ENCODE results near the gene TMEM115.

The TMEM115 gene

DNA sequence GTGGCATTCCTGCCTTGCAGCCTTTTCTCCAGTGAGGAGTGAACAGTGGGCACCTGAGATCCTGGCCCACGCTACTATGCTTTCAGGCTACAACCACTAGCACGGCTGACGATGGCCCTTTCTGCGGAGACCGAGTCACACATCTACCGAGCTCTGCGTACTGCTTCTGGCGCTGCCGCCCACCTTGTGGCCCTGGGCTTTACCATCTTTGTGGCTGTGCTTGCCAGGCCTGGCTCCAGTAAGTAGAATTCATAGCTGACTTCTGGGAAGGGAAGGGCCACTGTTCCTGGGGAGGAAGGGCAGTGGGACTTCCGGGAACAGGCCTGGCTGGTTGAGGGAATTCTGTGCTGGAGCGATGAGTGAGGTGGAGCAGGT, 8.0 kb downstream of the TMEM115 start:
- no peak for DNase-seq

DNA sequence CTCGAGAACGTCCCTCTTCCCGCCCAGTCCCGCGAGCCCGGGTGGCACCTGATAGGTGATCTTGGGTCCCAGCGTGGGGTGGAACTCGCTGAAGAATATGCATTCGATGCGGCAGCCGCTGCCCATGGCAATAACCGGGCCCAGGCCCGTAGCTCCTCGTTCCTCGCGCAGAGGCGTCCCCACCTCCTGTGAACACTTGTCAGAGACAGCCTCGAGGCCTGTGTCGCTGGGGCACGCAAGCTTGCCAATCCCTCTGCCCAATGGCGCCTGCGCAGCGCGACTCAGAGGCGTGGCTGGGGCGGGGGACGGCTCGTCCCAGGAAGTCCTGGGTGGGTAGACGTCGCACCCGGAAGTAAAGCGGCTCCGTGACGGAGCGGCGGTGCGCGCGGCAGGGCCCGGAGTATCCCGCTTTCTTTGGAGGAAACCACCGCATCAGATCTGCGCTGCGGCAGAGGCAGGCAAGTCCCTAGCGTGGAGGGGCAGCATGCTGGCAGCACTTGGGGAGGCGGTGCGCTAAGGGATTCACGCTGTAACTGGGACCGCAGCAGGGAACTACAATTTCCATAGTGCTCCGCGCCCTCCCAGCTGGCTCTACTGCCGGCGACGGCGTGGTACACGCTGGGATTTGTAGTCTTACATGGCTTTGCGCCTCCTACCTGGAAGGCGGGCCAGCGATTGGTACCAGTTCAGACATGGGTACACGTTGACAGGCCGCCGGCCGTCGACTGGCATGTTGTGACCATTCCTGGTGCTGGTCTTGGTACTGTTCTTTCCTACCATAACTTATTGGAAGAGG, 8.6 kb downstream of the TMEM115 start, which contains the start of the genes CYB561D2 and NPRL2:
Gene CYB561D2, plus strand, starts transcription at position 336 of the 796 bp plus-strand sequence. CDS start 572 bp downstream, outside the sequence.
Gene NPRL2, minus strand, starts transcription at position 249 of the 796 bp plus-strand sequence. Its CDS starts 123 bp downstream, at position 126.
- DNase-seq = peak; percentile 98

DNA sequence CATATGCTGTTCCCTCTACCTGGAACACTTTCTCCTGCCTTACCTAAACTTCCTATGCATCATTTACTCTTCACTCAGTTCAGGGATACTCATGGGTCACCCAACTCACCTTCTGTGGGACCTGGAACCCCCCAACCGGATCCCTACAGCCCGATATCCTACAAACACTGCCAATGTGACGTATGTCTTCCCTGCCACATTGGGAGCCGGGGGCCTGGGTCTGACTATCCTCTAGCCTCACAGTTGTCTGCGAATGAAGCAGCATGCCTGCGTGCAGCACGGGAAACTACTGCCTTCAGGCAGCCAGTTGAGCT, 9.2 kb downstream of the TMEM115 start:
- no peak for DNase-seq

DNA sequence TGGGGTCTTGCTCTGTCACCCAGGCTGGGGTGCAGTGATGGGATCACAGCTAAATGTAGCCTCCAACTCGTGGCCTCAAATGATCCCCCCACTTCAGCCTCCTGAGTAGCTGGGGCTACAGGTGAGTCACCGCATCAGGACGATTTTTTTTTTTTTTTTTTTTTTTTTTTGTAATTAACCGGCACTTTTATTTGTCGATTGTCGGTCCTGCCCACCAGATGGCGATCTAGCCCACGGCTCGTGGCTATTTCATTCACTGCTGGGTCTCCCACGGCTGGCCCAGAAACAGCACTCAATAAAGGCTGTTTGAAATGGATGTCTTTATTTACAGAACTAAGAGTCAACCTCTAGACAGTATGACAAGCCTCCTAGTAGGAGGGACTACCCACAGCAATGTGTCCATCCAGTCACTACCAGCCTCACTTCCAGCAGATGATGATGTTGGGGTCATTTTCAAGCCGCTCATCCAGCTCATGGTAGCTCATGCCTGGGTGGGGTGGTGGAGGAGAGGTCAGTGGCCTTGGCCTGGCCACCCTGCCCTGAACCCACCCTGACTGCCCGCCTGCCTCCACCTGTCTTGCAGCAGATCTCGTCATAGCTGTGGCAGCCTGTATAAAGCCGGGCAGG, 12.0 kb downstream of the TMEM115 start:
- DNase-seq = peak; percentile 63

DNA sequence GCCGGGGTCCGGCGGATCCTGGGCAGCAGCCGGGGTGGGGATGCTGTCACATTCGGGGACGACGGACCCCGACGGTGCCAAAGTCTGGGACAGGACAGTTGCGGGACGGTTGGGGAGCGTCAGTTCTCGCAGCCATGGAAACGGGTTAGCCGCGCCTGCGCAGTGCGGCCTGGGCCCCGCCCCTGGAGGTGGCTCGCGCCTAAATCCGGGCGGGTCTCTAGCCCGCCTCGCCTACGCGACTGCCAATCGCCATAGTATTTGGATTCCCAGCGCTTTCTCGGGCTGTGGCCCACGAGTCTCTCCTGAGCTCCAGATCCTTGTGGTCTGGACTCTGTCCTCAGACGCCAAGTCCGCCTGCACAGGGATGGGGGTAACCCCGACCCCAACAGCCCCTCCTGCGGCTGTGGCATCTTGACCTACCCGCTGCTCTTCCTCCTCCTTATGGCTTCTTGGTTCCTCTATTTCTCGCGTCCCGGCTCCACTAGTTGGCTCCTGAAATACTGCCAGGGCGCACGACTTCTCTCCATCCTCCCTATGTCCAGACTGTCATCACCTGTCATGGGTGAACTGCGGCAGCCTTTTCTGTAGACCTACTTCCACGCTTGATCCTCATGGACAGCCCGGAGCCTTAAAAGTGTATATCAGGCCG, 13.6 kb downstream of the TMEM115 start, which contains the start of gene ZMYND10:
Gene ZMYND10, minus strand, starts transcription at position 147 of the 649 bp plus-strand sequence. CDS start 153 bp downstream, outside the sequence.
- DNase-seq = peak; percentile 71

DNA sequence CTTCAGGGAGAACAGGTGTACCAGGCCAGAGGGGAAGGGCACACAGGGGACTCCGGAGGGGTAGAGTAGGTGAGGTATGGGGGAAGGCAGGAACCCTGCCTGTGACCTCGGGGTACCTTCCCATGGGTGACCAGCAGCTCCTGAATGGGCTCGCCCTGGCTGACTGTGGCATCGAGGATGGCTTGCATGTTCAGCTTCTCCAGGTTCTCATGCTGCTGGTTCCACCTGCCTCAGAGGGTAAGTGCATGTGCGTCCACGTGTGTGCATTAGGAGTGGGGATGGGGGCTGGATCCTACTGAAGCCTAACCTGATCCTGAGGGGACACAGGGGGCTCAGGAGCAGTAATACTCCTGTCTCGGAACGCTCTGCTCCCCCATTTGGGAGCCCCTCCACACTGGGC, 14.3 kb downstream of the TMEM115 start:
- DNase-seq = no peak

DNA sequence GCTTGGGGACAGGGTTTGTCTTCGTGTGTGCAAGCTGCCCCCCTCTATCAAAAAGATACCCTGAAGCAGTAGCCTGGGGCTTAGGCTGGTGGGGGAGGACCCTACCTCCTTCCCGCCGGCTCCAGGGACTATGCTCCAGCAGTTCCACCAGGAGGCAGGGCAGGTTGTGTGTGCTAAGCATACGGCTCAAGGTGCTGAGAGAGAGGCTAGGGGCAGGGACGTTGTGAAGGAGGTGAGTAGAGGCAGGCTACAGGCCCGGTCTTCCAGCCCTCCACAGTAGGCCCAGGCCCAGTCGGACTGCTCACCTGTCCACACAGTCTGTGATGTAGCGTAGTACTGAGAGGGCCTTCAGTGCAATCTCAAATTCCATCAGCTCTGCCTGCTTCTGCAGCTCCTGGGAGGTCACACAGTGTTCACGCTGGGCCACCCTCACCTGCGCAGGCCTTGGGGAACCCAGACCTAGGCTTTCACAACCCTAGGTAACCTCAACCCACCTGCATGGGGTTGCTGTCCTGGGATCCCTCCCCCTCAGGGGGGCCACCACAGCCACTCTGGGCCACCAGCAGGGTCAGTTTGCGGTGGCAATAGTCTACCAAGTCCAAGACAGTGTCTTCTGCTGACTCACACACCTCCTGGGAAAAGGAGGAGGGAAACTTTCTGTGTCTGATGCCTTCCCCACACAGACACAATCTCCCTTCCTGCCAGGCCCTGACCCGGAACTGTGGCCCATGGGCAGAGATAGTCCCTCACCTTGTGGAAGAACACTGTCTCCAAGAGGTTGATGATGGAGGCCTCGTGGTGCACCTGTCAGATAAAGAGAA, 16.3 kb downstream of the TMEM115 start:
- no peak for DNase-seq

DNA sequence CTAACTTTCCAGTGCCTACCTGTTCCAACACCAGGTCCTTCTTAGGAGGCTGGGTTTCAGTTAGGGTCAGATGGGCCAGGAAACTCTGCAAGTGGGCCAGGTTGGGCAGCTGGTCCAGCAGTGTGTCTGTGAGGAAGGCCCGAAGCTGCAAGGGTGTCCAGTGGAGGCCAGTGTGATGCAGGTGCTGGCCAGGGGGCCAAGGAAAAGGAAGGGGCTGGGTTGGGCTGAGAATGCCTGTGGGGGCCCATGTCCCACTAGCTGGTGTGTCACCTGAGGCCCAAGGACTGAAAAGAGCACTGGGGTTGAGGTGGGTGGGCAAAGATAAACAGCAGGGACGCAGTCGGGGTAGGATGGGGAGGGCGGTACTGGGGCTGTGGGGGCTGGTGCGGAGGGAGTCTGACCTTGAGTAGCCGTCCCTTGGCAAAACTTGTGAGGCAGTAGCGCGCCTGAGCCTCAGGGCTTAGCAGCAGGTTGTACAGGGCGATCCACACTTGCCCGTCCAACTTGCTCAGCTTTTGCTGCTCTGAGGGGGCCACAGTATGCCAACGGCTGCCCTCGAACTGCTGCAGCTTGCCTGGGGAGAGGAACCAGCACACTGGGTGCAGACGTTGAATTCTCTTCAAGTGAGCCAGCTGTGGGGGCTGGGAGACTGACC, 17.2 kb downstream of the TMEM115 start:
- DNase-seq = no peak

DNA sequence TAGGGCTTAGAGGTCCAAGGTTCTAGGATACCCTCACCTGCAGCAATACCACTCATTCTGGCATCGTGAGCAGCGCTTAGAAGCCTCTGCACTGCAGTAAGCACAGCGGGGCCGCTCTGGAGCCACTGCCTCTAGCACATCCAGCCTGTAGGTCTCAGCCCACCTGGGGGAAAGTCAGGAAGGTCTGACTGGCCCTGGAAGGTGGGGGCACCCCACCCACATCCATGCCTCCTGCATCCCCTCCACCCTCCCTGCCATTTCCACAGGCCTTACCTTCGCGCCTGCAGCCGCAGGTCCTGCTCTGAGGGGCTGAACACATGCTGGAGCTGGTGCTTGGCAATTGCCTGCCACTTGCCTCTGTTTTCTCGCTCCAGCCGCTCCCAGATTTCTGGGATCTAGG, 17.8 kb downstream of the TMEM115 start:
- DNase-seq = no peak

DNA sequence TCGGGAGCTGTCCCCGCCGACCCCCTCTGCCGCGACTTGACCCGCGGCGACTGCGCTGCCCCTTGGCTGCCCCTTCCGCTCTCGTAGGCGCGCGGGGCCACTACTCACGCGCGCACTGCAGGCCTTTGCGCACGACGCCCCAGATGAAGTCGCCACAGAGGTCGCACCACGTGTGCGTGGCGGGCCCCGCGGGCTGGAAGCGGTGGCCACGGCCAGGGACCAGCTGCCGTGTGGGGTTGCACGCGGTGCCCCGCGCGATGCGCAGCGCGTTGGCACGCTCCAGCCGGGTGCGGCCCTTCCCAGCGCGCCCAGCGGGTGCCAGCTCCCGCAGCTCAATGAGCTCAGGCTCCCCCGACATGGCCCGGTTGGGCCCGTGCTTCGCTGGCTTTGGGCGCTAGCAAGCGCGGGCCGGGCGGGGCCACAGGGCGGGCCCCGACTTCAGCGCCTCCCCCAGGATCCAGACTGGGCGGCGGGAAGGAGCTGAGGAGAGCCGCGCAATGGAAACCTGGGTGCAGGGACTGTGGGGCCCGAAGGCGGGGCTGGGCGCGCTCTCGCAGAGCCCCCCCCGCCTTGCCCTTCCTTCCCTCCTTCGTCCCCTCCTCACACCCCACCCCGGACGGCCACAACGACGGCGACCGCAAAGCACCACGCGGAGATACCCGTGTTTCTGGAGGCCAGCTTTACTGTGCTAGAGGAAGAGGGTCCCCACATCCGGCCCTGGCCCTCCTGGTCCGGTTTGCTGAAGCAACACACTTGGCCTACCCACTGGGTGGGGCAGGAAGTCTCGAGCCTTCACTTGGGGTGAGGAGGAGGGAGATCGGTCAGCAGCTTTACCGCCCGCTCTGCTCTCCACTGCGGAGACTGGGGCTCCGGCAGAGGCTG, 18.6 kb downstream of the TMEM115 start, which contains the start of gene RASSF1:
Gene RASSF1, minus strand, starts transcription at position 389 of the 882 bp plus-strand sequence. Its CDS starts 31 bp downstream, at position 358.
- peak; percentile 42 for DNase-seq

DNA sequence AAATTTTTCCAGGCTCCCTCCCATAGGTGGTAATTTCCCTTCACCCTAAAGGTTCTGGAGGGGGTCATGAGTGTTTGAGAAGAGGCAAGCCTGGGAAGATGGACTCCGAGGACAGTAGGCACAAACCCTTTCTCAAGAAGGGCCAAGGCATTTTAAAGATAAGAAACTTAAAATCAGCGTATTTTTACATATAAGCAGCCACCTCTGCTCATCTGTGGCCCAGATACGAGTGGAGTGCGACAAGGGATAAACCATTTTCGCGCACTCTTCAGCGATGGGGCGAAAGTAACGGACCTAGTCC, 19.2 kb downstream of the TMEM115 start:
- no peak for DNase-seq

DNA sequence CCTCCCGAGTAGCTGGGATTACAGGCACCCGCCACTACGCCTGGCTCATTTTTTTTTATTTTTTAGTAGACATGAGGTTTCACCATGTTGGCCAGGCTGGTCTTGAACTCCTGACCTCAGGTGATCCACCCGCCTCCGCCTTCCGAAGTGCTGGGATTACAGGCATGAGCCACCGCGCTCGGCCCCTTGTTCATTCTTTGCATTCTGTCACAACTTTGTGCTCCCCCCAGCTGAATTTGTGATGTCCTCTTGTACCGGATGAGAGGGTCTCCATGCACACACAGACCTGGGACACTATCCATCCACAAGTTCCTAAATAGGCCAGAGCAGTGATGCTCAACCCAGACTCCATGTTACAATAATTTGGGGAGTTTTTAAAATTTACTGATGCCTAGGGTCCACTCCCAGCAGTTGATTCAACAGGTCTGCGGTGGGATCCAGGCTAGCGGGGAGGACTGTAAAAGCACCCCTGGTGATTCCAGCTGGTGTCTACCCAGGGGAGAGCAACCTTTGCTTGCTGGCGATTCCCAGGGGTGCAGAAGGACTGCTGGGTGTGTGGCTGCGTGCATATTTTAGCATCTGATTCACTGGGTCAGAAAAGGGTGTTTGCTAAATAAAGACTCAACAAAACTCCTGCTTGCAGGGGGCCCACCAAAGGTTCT, 19.7 kb downstream of the TMEM115 start:
- DNase-seq = no peak

DNA sequence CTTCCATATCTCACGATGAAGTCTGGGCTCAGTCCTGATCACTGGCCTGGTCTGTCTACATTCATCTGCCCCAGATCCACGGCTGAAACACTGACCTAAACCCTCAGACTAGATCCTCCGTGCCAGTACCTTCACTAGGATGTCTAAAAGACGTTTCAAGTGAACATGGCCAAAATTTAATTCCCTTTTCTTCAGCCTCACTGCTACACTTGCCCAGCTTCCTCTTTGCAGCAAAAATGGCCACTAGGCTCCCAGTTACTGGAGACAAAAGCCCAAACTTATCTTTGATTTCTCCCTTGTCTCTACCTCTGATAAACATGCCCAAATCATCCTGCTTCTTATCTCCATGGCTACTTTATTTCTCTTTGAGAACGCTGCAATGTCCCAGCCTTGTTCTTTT, 20.4 kb downstream of the TMEM115 start:
- DNase-seq = no peak

DNA sequence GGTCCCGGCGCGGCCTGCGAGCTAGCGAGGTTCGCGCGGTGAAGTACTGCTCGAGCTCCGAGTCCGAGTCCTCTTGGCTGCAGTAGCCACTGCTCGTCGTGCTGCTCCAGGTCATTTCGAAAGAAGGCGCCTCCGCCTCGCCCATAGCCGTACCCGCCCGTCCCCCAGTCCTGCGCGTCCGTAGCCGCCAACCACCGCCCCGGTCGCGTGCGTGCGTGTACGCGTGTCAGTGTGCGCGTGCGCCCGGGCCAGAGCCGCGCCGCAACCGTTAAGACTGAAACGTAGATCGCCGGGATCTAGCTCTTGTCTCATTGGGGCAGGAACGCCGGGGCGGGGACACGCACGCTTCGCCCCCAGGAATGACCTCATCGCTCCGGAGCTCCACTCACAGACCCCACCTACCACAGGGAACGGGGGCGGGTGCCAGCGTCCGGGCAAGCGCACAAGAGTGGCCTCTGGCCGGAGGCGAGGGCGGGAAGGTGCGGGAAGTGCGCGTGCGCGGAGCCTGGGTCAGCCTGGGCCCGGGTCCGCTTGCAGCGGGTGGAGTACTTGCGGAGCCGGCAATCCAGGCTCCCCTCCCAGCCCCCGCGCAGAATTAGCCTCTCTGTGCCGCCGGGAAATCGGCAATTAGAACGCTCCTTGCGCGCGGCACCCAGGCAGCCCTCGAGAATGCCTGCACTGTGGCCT, 22.0 kb downstream of the TMEM115 start:
- DNase-seq = peak; percentile 91

DNA sequence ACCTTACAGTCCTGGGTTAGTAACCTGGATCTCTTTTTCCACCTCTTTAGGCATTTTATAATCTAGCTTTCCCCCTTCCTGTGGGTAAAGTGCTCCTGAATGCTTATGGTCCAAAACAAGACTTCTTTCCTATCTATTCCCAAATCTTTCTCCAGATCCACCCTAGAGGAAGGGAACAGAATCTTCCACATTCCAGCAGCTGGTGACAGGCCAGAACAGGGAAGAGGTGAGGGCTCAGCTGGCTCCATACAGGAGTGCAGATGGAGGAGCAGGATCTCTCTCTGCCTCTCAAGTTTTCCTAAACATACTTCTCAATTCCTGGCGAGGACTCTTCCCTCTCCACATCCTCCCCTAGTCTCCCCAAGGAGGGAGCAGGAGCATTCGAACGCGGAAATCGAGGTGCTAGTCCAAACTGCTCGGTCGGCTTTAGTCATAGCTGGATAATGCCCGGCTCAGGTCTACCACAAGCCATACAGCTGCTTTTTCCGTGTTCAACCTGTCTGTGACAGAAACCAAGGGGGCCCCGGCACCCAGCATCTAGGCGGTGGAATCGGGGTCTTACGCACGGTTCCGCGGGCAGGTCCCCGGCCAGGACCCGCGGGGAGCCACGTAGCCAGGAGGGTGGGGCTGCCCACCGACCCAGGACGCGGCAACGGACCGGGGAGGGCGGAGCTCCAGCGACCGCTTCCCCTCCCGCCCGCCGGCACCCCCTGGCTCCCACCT, 22.7 kb downstream of the TMEM115 start:
- no peak for DNase-seq

DNA sequence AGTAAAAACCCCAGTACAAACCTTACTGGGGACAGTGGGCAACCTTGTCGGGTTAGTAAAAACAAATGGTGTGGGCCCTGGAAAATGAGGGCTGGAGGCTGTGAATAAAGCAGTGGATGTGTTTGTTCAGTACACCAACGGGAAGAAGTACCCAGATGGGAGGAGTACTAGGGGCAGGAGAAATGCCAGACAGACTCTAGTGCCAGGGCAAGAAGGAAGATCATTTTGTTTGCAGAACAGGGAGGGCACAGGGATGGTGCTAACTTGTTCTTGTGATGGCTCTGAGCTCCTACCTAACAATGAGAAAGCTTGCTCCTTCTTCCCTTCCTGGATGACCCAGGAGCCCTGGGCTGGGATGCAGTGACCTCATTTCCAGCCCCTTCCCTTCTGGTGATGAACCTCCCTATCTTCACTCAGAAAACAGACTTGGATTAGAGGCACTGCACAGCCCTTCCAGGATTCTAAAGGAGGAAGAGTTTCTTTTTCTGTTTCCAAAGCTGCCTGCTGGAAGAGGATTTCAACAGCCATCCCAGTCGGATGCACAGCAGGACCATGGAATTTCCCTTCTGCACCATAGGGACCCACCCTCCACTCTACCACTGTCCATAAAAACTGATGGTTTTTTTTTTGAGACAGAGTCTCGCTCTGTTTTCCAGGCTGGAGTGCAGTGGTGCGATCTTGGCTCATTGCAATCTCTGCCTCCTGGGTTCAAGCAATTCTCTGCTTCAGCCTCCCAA, 24.8 kb downstream of the TMEM115 start:
- no peak for DNase-seq

DNA sequence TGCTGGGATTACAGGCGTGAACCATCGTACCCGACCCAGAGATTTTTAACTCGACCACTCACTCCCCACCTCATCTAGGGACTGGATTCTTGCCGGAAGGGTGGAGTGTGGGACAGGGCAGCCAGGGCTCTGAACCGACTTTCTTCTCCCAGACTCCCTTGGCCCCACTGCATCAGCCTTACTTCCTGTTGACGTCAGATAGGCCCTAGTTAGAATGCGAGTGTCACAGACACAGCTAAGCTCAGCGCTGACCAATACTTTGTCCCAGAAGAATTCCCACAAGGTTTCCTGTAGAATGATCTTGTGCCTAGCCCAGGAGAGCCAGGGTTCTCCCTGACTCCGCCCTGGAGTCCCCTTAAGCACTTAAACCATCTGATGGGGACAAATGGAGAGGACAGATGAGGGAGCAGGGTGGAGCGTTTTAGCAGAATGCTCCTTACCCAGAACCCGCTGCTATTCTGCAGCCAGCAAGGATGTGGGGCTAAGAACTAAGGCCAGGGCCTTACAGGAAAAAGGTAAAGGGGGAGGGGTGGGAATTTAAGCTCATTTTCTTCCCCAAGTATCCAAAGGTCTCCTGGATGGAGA, 25.5 kb downstream of the TMEM115 start:
- no peak for DNase-seq

DNA sequence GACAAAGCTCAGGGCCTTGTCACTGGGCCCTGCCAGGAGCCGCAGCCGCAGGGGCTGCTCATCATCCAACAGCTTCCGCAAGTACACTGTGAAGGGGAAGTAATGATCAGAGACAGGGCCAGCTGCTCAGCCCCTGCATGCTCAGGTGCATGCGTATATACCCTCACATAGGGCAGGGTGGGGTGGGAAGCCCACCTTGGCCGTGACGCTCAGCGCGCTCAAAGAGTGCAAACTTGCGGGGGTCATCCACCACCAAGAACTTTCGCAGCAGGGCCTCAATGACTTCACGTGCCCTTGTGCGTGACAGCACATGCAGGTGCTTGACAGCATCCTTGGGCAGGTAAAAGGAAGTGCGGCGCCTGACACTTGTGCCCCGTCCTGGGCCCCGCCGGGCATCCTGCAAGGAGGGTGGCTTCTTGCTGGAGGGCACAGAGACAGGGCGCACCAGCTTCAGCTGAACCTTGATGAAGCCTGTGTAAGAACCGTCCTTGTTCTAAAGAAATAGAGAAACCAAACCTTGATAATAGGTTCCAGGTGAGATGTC, 27.9 kb downstream of the TMEM115 start:
- DNase-seq = no peak

Measured in effector CD8-positive, alpha-beta T cell (primary cell).